Activated T-helper 1 cell treated with anti-CD3 and anti-CD28 coated beads, Interleukin-2, amount 50 U/mL, for 16 hours (primary cell): ENCODE measurements around the gene RLN3.
"Not testable (repeated sequence)": the region's sequence is repeated elsewhere in the genome, so short reads cannot be mapped to it uniquely, and the experiment has no call there.

Source experiments
- DNase-seq, 2 donors: peaks; one replicate each; pipeline ENCODE4 v3.0.0-alpha.2; 2020; ENCODE audit warnings: low read depth in 1 of 2, low spot score in 1 of 2

RLN3 gene

GRCh38 chr19:13995017-13995728, 32.8 kb upstream of the RLN3 start:
- DNase-seq = no peak

GRCh38 chr19:13995878-13996765, 31.8 kb upstream of the RLN3 start:
- DNase-seq = no peak

- no peak for DNase-seq
These were observed 30.9 kb upstream of the RLN3 start for GRCh38 chr19:13996928-13997630.

- DNase-seq = no peak
These were observed 30.4 kb upstream of the RLN3 start for GRCh38 chr19:13997631-13997962.

- DNase-seq = no peak
These were observed 29.5 kb upstream of the RLN3 start for GRCh38 chr19:13998426-13998825.

GRCh38 chr19:13999085-13999484, 28.9 kb upstream of the RLN3 start:
- DNase-seq = no peak

GRCh38 chr19:14000691-14001375, 27.1 kb upstream of the RLN3 start:
- DNase-seq = no peak

GRCh38 chr19:14002571-14003250, 25.2 kb upstream of the RLN3 start:
- DNase-seq = no peak

GRCh38 chr19:14003251-14004055, 24.5 kb upstream of the RLN3 start:
- no peak for DNase-seq

- no peak for DNase-seq
These were observed 23.2 kb upstream of the RLN3 start for GRCh38 chr19:14004619-14005348.

GRCh38 chr19:14005349-14006084, 22.4 kb upstream of the RLN3 start:
- peak; percentile 80 to 87 for DNase-seq

- peak; percentile 100 for DNase-seq
These were observed 21.7 kb upstream of the RLN3 start, which contains the start of gene RFX1 for GRCh38 chr19:14006085-14006765. TSS of gene RFX1 (minus strand) at chr19:14006320. CDS start at chr19:13993843, 12,477 bp downstream.

- no peak for DNase-seq
These were observed 21.0 kb upstream of the RLN3 start for GRCh38 chr19:14006766-14007562.

- no peak for DNase-seq
These were observed 15.5 kb upstream of the RLN3 start for GRCh38 chr19:14012378-14012915.

- DNase-seq = no peak
These were observed 12.4 kb upstream of the RLN3 start for GRCh38 chr19:14015524-14016035.

GRCh38 chr19:14019100-14019499, 8.8 kb upstream of the RLN3 start:
- DNase-seq = no peak

- not testable (repeated sequence) for DNase-seq
These were observed 8.2 kb upstream of the RLN3 start for GRCh38 chr19:14019739-14020138.
